Hematopoietic multipotent progenitor cell treated with erythropoietin and hydrocortisone succinate and interleukin-3 and kit ligand, for 17 days (in vitro differentiated cells): Measurements from ENCODE around the gene SPIN2B.

ENCODE experiments used
- DNase-seq: peaks from one replicate; pipeline ENCODE4 v3.0.0-alpha.2; 2015; ENCODE audit warnings: low spot score

SPIN2B gene

GRCh38 chrX:57070185-57070984 lies 51.0 kb downstream of the SPIN2B start:
- DNase-seq = no peak
